Activated CD4-positive, alpha-beta T cell treated with anti-CD3 and anti-CD28 coated beads, Interleukin-2, amount 50 U/mL, for 24 hours (primary cell): ENCODE data around the gene LGALS4.
"Not testable (repeated sequence)": the region's sequence is repeated elsewhere in the genome, so short reads cannot be mapped to it uniquely, and the experiment has no call there.

Experiments used
- DNase-seq, 2 donors: peaks; one replicate each; pipeline ENCODE4 v3.0.0-alpha.2; 2020; ENCODE audit warnings: low read depth in 1 of 2, low spot score in 1 of 2

LGALS4 gene

GRCh38 chr19:38821230-38821825 is 8.6 kb upstream of the LGALS4 start:
- not testable (repeated sequence) for DNase-seq

DNA sequence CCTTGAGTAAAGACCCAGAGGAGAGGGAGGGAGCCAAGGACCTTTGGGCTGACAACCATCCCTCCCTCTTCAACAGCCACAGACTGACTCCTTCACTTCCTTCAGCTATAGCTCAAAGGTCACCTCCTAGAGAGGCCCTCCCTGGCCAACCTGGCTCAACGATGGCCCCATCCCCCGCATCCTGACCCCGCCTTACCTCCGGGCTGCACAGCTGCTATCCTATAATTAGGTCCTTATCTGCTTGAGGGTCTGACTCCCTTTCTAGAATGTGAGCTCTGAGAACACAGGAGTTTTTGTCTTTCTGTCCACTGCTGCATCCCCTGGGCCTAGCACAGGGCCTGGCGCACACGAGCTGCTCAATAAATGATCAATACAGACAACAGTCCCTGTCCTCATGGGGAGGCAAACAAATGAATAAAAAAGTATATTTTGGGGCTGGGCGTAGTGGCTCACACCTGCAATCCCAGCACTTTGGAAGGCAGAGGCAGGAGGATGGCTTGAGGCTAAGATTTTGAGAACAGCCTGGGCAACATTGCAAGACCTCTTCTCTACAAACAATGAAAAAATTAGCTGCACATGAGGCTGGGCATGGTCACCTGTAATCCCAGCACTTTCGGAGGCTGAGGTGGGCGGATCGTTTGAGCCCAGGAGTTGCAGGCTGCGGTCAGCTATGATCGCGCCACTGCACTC is 6.6 kb upstream of the LGALS4 start:
- no peak for DNase-seq

DNA sequence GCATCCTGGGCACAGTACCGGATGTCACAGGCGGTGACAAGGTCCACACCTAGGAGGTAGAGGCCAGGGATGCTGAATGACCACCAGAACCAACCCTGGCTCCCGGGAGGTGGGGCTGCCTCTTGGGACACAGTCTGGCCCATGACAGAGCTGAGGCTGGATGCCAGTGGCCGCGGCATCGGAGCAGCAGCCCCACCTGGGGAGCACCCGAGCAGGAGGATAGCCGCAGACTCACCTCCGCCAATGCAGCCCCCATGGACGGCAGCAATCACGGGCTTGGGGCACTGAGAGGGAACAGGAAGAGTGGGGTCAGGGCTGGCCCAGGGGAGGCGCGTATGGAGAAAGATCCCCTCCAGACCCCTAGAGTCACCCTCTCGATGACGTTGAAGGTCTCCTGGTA is 4.3 kb upstream of the LGALS4 start:
- DNase-seq = no peak

- no peak for DNase-seq
Measured at GRCh38 chr19:38816131-38816750, 3.5 kb upstream of the LGALS4 start.

DNA sequence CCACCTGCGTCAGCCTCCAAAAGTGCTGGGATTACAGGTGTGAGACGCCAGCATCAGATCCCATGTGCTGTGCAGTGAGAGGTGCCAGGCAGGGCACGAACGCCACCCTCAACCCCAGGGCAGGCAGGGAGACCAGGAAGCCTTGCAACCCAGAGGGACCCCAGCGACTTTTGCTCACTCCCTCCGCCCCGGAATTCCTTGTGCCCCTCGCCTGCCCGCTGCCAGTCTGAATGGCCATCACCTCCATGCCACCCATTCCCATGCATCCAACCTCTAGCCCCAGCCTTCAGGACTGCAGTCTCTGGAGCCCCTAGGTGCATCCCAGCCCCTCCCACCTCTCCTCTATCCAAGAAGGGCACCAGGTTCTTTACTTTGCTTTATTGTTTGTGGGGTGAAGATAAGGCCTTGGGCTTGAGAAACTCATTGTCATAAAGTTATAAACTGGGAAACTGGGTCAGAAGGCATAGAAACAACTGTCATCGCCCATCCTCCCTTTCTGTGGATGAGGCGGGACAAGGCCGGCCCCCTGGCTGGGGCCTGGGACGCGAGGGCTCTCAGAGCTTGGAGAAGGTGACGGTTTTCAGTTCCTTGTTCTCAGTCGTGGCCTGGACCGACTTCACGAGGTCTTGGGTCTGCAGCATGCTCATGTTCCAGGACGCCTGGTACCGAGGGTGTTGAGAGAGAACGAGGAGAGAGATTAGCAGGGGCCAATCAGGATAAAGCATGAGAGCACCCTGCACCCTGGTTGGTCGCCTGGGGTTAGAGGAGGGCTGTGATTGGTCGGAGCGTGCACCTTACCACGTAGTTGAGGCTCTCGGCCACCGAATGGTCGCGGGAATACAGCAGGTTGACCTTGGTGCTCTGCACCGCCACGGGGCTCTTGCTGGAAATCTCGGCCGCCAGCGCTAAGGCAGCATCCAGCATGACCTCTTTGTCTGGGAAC is 2.6 kb upstream of the LGALS4 start:
- no peak for DNase-seq

- not testable (repeated sequence) for DNase-seq
Measured at GRCh38 chr19:38813932-38814331, 1.2 kb upstream of the LGALS4 start.

DNA sequence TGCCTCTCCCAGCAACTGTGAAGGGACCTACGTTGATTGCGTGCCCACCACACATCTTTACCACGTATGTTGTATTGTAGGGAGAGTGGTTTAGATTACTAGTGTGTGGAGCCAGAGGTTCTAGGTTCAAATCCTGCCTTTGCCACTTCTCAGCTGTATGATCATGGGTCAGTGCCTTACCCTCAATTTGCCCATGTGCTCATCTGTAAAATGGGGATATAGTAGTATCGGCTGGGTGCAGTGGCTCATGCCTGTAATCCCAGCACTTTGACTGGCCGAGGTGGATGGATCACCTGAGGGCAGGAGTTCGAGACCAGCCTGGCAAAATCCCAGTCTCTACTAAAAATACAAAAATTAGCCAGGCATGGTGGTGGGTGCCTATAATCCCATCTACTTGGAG is 578 bp upstream of the LGALS4 start:
- DNase-seq = no peak

DNA sequence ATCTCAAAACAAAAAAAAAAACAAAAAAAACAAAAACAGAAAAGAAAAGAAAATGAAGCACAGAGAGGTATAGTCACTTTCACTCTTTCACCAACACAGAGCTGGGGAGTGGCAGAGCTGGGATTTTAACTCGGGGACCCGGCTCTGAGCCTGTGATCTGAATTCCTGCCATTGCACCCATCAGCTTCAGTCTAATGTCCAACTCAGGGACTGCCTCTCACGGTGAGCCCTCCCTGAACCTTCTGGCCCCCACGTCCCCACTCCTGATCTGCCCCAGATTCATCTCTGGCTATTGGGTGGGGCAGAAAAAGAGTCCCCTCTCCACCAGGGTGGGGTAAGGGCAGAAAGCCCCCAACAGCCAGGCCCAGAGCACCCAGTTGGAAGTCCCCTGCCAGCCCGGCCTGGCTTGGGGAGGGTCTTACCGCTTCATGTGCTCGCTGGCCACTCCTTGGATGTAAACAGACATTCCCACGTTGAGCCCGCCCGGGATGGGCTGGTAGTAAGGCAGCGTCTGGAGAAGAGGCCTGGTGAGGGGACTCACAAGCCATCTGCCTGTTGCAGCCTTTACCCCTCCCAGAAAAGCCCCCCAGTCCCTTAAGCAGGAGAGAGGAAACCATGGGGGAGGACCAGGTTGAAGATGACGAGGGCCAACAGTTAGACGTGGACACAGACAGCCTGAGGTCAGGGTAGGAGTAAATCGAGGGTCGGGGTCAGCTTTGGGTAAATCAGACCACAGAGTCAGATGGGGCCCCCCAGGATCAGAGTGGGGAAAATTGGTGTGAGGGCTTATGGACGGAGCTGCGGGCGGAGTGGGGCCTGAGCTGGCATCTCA is 520 bp downstream of the LGALS4 start:
- no peak for DNase-seq

DNA sequence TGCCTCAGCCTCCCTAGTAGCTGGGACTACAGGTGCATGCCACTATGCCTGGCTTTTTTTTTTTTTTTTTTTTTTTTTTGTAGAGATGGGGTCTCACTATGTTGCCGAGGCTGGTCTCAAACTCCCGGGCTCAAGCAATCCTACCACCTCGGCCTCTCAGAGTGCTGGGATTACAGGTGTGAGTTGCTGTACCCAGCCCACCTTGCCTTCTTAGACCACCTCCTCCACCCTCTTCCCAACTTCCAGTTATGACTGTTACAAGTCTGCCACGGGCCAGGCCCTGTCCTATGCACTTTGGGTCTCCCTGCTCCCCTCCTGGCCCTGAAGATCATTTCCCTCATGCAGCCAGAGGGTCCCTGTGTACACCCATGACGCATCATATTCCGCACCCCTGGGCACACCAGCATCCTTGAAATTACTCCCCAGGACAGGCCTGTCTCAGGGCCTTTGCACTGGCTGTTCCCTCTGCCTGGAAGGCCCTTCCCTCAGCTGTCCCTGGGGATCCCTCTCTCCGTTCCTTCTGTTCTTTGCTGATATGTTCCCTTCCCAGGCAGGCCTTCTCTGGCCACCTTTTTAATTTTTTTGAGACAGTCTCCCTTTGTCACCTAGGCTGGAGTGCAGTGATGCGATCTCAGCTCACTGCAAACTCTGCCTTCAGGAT is 3.0 kb downstream of the LGALS4 start:
- DNase-seq = no peak

GRCh38 chr19:38808741-38809140 is 4.0 kb downstream of the LGALS4 start:
- DNase-seq = no peak

GRCh38 chr19:38807374-38808098 is 5.2 kb downstream of the LGALS4 start:
- not testable (repeated sequence) for DNase-seq

- DNase-seq = no peak
Measured at GRCh38 chr19:38806371-38806770, 6.4 kb downstream of the LGALS4 start.

GRCh38 chr19:38805180-38805579 is 7.6 kb downstream of the LGALS4 start:
- no peak for DNase-seq

- no peak for DNase-seq
Measured at GRCh38 chr19:38803543-38803942, 9.2 kb downstream of the LGALS4 start.

GRCh38 chr19:38801359-38802095 is 11.2 kb downstream of the LGALS4 start:
- no peak for DNase-seq

GRCh38 chr19:38800577-38801347 is 12.0 kb downstream of the LGALS4 start:
- DNase-seq = no peak

- no peak for DNase-seq
Measured at GRCh38 chr19:38799104-38799503, 13.6 kb downstream of the LGALS4 start.

- not testable (repeated sequence) for DNase-seq
Measured at GRCh38 chr19:38797781-38798180, 15.0 kb downstream of the LGALS4 start.
